Gastroesophageal sphincter (tissue), 4 donors: ENCODE measurements around the gene LHB. TPM values are rescaled to one million over a fixed set of nuclear protein-coding genes. Genes with fewer than 3 reads are reported as not detected.

Experiments used
- ATAC-seq: fragments of 150-250 bp; one replicate; pipeline ENCODE4 v1.9.1; 2016; ENCODE audit warnings: mild to moderate bottlenecking, moderate library complexity
- H3K27ac ChIP-seq, 4 donors: fragments of 200-600 bp; sonication (generic) in 3 of 4; 1 replicate in 3 of 4; 2 replicates in 1 of 4; pipeline ENCODE4 v1.5.1; 2016 to 2019
- H3K27me3 ChIP-seq: fragments of 200-600 bp; sonication (generic); one replicate; pipeline ENCODE4 v1.5.1; 2019
- H3K36me3 ChIP-seq, 2 donors: fragments of 200-600 bp; sonication (generic); one replicate each; pipeline ENCODE4 v1.5.1; 2019; ENCODE audit warnings: control low read depth in 1 of 2
- H3K4me1 ChIP-seq, 3 donors: fragments of 200-600 bp; sonication (generic); 1 replicate in 2 of 3; 2 replicates in 1 of 3; pipeline ENCODE4 v1.5.1; 2016 to 2019; ENCODE audit warnings: control low read depth in 2 of 3
- H3K4me3 ChIP-seq, 2 donors: fragments of 200-600 bp; sonication (generic); one replicate each; pipeline ENCODE4 v1.5.1; 2019; ENCODE audit warnings: mild to moderate bottlenecking in 1 of 2, moderate library complexity in 1 of 2
- H3K9me3 ChIP-seq, 3 donors: fragments of 200-600 bp; sonication (generic); one replicate each; pipeline ENCODE4 v1.5.1; 2017 to 2019; ENCODE audit warnings: control low read depth in 2 of 3
- EP300 ChIP-seq: sonication (generic); formaldehyde crosslinking; IDR thresholded peaks from one replicate; pipeline ENCODE4 v1.6.1; 2017; ENCODE audit warnings: antibody characterized with exemption, mild to moderate bottlenecking
- POLR2A ChIP-seq, 2 donors: fragments of 450-650 bp; IDR thresholded peaks; one replicate each; pipeline ENCODE4 v1.6.1; 2017; ENCODE audit warnings: antibody characterized with exemption in 2 of 2, mild to moderate bottlenecking in 2 of 2, moderate library complexity in 1 of 2
- POLR2AphosphoS5 ChIP-seq: sonication (generic); formaldehyde crosslinking; IDR thresholded peaks from one replicate; pipeline ENCODE4 v1.6.1; 2017; ENCODE audit warnings: antibody characterized with exemption
- WGBS, 2 donors: methylation state at CpG; one replicate each; pipeline ENCODE4 v1.1.5; 2018; ENCODE audit warnings: low coverage in 1 of 2; 5-methylcytosine and 5-hydroxymethylcytosine counted together
- total RNA-seq, 4 donors: library from RNA; depleted of rRNA; stranded (reverse); fragments of >200 nt; gene quantifications; one replicate each; pipeline ENCODE4 v1.1.0, GENCODE V29; 2016
- TF ChIP-seq, protein P1 (sequence below), 4 experiments: fragments of 200-600 bp in 2 of 4; fragments of 450-650 bp in 2 of 4; sonication (generic) in 1 of 4; IDR thresholded peaks; one replicate each; pipeline ENCODE4 v1.5.1; 2017 to 2019; ENCODE audit warnings: antibody characterized with exemption in 4 of 4, mild to moderate bottlenecking in 2 of 4, moderate library complexity in 2 of 4

The LHB gene
- total RNA-seq, 4 donors from 2014 or later: not detected

DNA sequence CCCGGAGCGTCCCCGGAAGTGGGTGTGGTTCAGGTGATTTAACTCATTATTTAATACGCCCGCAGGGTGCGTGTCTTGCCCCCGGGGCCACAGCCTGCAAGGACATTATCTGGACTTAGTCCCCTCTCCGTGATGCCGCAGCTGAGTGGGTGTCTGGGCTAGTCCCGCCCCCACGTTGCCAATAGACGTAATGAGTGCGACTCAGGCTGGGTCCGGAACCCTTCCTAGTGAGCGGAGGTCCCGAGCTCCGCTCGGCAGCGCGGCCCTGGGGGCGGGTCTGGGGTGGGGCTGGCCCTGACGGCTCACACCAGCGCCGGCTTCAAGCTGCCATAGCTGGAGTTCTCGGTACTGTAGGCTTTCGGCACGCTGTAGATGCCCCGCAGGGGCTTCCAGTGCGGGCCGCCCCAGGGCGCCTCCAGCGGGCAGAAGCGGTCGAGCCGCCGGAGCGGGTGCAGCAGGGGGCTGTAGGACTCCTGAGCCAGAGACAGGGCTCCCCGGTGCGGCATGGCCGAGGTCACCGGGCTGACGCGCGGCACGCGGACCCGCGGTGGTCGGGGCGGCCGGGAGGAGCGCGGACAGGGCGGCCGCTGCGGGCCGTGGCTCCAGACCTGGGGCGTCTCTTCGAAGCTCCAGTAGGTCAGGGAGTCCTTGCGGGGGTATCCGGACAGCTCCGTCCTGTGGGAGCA is 918 bp upstream of the LHB start:
- peak; percentile 70 for ATAC-seq
- peaks cover 54% of the 10 kb centered on the region for H3K27me3 ChIP-seq
- peak overlapping the region; percentile 25 to 53 for H3K4me3 ChIP-seq
- H3K9me3 ChIP-seq: no peaks in the 10 kb centered on the region
- H3K36me3 ChIP-seq: peaks cover 0 to 36% of the 10 kb centered on the region in 2 donors
- TF ChIP-seq, protein P1, sequence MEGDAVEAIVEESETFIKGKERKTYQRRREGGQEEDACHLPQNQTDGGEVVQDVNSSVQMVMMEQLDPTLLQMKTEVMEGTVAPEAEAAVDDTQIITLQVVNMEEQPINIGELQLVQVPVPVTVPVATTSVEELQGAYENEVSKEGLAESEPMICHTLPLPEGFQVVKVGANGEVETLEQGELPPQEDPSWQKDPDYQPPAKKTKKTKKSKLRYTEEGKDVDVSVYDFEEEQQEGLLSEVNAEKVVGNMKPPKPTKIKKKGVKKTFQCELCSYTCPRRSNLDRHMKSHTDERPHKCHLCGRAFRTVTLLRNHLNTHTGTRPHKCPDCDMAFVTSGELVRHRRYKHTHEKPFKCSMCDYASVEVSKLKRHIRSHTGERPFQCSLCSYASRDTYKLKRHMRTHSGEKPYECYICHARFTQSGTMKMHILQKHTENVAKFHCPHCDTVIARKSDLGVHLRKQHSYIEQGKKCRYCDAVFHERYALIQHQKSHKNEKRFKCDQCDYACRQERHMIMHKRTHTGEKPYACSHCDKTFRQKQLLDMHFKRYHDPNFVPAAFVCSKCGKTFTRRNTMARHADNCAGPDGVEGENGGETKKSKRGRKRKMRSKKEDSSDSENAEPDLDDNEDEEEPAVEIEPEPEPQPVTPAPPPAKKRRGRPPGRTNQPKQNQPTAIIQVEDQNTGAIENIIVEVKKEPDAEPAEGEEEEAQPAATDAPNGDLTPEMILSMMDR (IDR thresholded peaks at IDR 0.05): peak in 3 of 4 experiments; percentile 31 to 57 (median 57)
- TF ChIP-seq POLR2AphosphoS5: no peak
- H3K27ac ChIP-seq: peak overlapping the region in 1 of 4 donors; percentile 27
- H3K4me1 ChIP-seq: peaks cover 0 to 27% (median 7%) of the 10 kb centered on the region in 3 donors
- 0% methylated on average over 2 of the region's 62 CpGs; no CpG with 5 or more reads in 1 of the 2 donors for WGBS, 2 donors

DNA sequence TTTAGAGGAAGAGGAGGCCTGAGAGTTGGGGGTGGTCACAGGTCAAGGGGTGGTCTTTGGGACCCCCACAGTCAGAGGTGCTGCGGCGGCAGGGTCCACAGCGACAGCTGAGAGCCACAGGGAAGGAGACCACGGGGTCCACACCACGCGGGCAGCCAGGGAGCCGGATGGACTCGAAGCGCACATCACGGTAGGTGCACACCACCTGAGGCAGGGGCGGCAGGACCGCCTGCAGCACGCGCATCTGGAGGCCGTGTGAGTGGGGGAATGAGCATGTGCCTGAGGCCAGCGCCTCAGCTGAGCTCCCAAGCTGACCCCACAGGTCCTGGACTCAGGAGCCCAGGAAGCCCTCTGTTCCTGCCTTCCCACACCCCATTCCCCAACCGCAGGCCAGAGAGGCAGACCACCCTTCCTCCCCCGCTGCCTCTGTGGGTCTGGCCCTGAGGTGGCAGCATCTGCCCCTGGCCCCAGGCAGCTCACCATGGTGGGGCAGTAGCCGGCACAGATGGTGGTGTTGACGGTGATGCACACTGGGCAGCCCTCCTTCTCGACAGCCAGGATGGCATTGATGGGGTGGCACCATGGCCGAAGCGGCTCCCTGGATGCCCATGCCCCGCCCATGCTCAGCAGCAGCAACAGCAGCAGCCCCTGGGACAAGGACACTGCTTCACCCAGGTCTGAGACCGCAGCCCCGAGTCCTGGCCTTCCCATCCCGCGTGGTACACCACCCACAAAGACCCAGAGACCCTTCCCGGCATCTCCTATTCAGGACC is 638 bp downstream of the LHB start:
- Histone ChIP-seq H3K27me3 (peaks cover 46% of the 10 kb centered on the region), H3K4me1 (peaks cover 0 to 27% (median 7%) of the 10 kb centered on the region in 3 donors), H3K36me3 (peaks cover 0 to 51% of the 10 kb centered on the region in 2 donors), H3K27ac (no peak overlapping the region), H3K4me3 (no peak overlapping the region), H3K9me3 (no peaks in the 10 kb centered on the region)
- ATAC-seq: no peak
- TF ChIP-seq POLR2A (IDR thresholded peaks at IDR 0.05) (no peak), EP300 (no peak), POLR2AphosphoS5 (no peak)
- TF ChIP-seq, protein P1 (IDR thresholded peaks at IDR 0.05): no peak
- WGBS, 2 donors: 100% methylated on average over 1 of the region's 29 CpGs; no CpG with 5 or more reads in 1 of the 2 donors

DNA sequence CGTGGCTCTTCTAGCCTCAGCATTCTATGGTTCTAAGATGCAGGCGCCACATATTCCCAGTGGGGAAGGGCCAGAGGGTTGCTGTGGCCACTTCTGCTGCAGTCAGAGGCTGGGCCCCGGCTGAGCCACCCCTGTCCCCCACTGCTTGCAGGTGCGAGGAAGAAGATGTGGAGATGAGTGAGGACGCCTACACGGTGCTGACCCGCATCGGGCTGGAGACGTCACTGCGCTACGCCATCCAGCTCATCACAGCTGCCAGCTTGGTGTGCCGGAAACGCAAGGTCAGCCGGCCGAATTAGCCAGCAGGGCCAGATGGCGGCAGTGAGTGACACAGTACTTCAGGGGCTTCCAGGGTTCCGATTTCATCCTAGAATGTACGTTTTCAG is 2.0 kb downstream of the LHB start:
- Histone ChIP-seq H3K4me1 (peaks cover 0 to 27% (median 7%) of the 10 kb centered on the region in 3 donors), H3K4me3 (no peak overlapping the region), H3K27ac (no peak overlapping the region), H3K9me3 (no peaks in the 10 kb centered on the region), H3K36me3 (peaks cover 0 to 65% of the 10 kb centered on the region in 2 donors), H3K27me3 (peaks cover 32% of the 10 kb centered on the region)
- TF ChIP-seq, protein P1 (IDR thresholded peaks at IDR 0.05): no peak
- TF ChIP-seq POLR2A (IDR thresholded peaks at IDR 0.05) (no peak), POLR2AphosphoS5 (no peak), EP300 (no peak)
- no peak for ATAC-seq
- WGBS, 2 donors: 82 to 96% methylated on average over 4 to 5 of the region's 18 CpGs

DNA sequence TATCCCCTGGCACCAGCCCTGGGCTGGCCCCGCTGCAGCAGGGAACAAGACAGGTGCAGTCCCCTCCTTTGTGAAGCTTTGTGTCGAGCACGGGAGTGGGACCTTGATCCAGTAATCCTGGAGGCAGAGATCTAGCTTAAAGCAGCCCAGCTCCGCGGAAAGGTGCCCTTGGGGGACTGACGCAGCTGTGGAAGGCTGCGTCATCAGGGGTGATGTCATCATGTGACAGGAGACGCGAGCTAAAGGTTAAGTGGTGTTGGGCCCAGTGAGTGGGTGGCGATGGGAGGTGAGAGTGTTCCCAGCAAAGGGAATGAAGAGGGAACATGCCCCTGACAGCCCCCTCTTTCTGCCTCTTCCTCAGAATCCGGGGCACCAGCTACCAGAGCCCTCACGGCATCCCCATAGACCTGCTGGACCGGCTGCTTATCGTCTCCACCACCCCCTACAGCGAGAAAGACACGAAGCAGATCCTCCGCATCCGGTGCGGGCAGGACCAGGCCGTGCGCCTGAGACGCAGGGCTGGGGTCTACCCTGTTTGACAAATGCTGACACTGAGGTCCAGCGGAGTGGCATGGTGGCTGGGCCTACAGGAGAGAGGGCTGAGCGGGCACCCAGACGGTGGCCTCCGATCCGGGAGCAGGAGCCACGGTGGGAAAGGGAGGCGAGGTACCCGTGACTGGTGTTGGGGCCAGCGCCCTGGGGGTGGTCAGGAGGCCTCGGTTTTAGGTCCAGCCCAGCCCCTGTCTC is 2.6 kb downstream of the LHB start:
- 85 to 89% methylated on average over 11 to 16 of the region's 32 CpGs for WGBS, 2 donors
- Histone ChIP-seq H3K4me1 (peaks cover 0 to 21% (median 7%) of the 10 kb centered on the region in 3 donors), H3K36me3 (peaks cover 0 to 71% of the 10 kb centered on the region in 2 donors), H3K9me3 (no peaks in the 10 kb centered on the region), H3K27ac (no peak overlapping the region), H3K4me3 (no peak overlapping the region), H3K27me3 (peaks cover 26% of the 10 kb centered on the region)
- ATAC-seq: no peak
- TF ChIP-seq, protein P1 (IDR thresholded peaks at IDR 0.05): no peak
- no peak for TF ChIP-seq POLR2AphosphoS5
- no peak for TF ChIP-seq POLR2A (IDR thresholded peaks at IDR 0.05)
- no peak for TF ChIP-seq EP300
